ENCODE data around the gene MIGA2. TPM values are rescaled to one million over a fixed set of nuclear protein-coding genes. Genes with fewer than 3 reads are reported as not detected.

MIGA2 gene
- total and polyA plus RNA-seq, 9 of the 15 experiments (the other 6 are each of a cell fraction or from before 2014, with no cell fraction given), result 0.15 to 54.1 (median 18.0) TPM

GRCh38 chr9:129023908-129024233 is 12.6 kb upstream of the MIGA2 start:
- no peak for TF ChIP-seq TAF1 (IDR thresholded peaks at IDR 0.05; ENCODE audit: control insufficient read depth, extremely low read depth, insufficient read depth, low read length, severe bottlenecking)
- no peak for TF ChIP-seq CBFA2T2 (conservative IDR thresholded peaks at IDR 0.05)
- TF ChIP-seq, protein P1, sequence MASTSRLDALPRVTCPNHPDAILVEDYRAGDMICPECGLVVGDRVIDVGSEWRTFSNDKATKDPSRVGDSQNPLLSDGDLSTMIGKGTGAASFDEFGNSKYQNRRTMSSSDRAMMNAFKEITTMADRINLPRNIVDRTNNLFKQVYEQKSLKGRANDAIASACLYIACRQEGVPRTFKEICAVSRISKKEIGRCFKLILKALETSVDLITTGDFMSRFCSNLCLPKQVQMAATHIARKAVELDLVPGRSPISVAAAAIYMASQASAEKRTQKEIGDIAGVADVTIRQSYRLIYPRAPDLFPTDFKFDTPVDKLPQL (IDR thresholded peaks at IDR 0.05; ENCODE audit: extremely low read depth, insufficient read length), result no peak
- no peak for TF ChIP-seq KLF16 (IDR thresholded peaks at IDR 0.05)
- TF ChIP-seq, protein P2, sequence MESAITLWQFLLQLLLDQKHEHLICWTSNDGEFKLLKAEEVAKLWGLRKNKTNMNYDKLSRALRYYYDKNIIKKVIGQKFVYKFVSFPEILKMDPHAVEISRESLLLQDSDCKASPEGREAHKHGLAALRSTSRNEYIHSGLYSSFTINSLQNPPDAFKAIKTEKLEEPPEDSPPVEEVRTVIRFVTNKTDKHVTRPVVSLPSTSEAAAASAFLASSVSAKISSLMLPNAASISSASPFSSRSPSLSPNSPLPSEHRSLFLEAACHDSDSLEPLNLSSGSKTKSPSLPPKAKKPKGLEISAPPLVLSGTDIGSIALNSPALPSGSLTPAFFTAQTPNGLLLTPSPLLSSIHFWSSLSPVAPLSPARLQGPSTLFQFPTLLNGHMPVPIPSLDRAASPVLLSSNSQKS (CRISPR knock-in tag; IDR thresholded peaks at IDR 0.05), result no peak
- no peak for TF ChIP-seq RBM22 (IDR thresholded peaks at IDR 0.05; ENCODE audit: low read depth, low read length, poor library complexity, severe bottlenecking)
- TF ChIP-seq ZNF584 (CRISPR knock-in tag; IDR thresholded peaks at IDR 0.05; ENCODE audit: low read depth), result no peak
- no peak for TF ChIP-seq SRF (CRISPR knock-in tag; IDR thresholded peaks at IDR 0.05)

More at GRCh38 chr9:129023908-129024233, 12.6 kb upstream of the MIGA2 start:
- ChIA-PET POLR2A (interaction anchor here (0.5 to 3.0 kb wide), 5 partner anchors 11 to 150 kb away, joined by 3 to 15 read pairs (median 4); no protein-coding TSS in a partner anchor), CTCF (ENCODE audit: low intra/inter-chr PET ratio) (no interaction called here)
- no peak for DNase-seq (ENCODE audit: extremely low read depth in 1 of 4, low spot score in 3 of 4)
- H3K27me3 ChIP-seq (ENCODE audit: control insufficient read depth in 2 of 2, insufficient read depth in 2 of 2, low read length in 2 of 2), result no peaks in the 10 kb centered on the region
- H3K4me1 ChIP-seq (replicated peaks in 1 of 2; ENCODE audit: control insufficient read depth in 2 of 2, insufficient read depth in 2 of 2, low read length in 2 of 2), result peaks cover 42 to 68% of the 10 kb centered on the region in 2 experiments
- peaks cover 62% of the 10 kb centered on the region for H3K79me2 ChIP-seq (ENCODE audit: control insufficient read depth, insufficient read depth, low read length)
- H2AFZ ChIP-seq (ENCODE audit: low read depth, low read length), result no peak overlapping the region
- in situ Hi-C loops (cut with MboI) (no loop called here), intact Hi-C loops (cut with micrococcal nuclease) (no loop called here)
- H3K36me3 ChIP-seq (ENCODE audit: control insufficient read depth, insufficient read depth, low read length), result peaks cover 25% of the 10 kb centered on the region; the same call in 1 of the 3 replicates
- no peaks in the 10 kb centered on the region for H4K20me1 ChIP-seq (replicated peaks; ENCODE audit: control insufficient read depth, insufficient read depth, low read length)
- no TSS peak for BruUV-seq (replicated peaks)
- 9% methylated on average over 4 of the region's 4 CpGs for WGBS (ENCODE audit: insufficient coverage, low coverage, missing lambda C conversion rate)
- peak; percentile 3 for ATAC-seq
- peak overlapping the region; percentile 65 for H3K4me2 ChIP-seq (ENCODE audit: insufficient read depth, low read length)
- no peak for FAIRE-seq
- peak overlapping the region; percentile 63 to 71; a peak in 3 of 4 replicates for H3K9ac ChIP-seq (ENCODE audit: insufficient read depth in 1 of 2, low read depth in 2 of 2, low read length in 2 of 2)
- peak overlapping the region; percentile 76 for H3K27ac ChIP-seq (ENCODE audit: extremely low read depth, low read depth, low read length)
- H3K9me3 ChIP-seq (replicated peaks; ENCODE audit: control insufficient read depth, insufficient read depth, low read depth, low read length), result no peaks in the 10 kb centered on the region
- no peak overlapping the region for H3K4me3 ChIP-seq
- H3K9me1 ChIP-seq (ENCODE audit: control insufficient read depth, insufficient read depth, low read length), result peaks cover 8% of the 10 kb centered on the region
